ENCODE measurements around the gene GYG1. TPM values are rescaled to one million over a fixed set of nuclear protein-coding genes. Genes with fewer than 3 reads are reported as not detected.

GYG1 gene
- total and polyA plus RNA-seq, 2 donors from 2014 or later, result 31.3 to 37.9 TPM

GRCh38 chr3:148948913-148949657 is 42.3 kb upstream of the GYG1 start:
- H3K27me3 ChIP-seq (ENCODE audit: control insufficient read depth, insufficient read depth, low read length), result no peaks in the 10 kb centered on the region
- no peaks in the 10 kb centered on the region for H3K9me3 ChIP-seq (ENCODE audit: control insufficient read depth in 2 of 3, insufficient read depth in 1 of 3, low read length in 3 of 3)
- H3K4me3 ChIP-seq (ENCODE audit: low read length in 3 of 3), result no peak overlapping the region
- H3K9ac ChIP-seq (ENCODE audit: low read length in 3 of 3), result no peak overlapping the region
- intact Hi-C loops (cut with DNase I), result no loop called here
- no peaks in the 10 kb centered on the region for H3K36me3 ChIP-seq (ENCODE audit: control insufficient read depth in 2 of 3, insufficient read depth in 3 of 3, low read length in 3 of 3)
- H3K27ac ChIP-seq (ENCODE audit: low read depth in 2 of 2, low read length in 2 of 2), result no peak overlapping the region
- H3K4me1 ChIP-seq (ENCODE audit: control insufficient read depth in 2 of 3, insufficient read depth in 2 of 3, low read depth in 1 of 3, low read length in 3 of 3), result no peaks in the 10 kb centered on the region
- TF ChIP-seq, protein P1, sequence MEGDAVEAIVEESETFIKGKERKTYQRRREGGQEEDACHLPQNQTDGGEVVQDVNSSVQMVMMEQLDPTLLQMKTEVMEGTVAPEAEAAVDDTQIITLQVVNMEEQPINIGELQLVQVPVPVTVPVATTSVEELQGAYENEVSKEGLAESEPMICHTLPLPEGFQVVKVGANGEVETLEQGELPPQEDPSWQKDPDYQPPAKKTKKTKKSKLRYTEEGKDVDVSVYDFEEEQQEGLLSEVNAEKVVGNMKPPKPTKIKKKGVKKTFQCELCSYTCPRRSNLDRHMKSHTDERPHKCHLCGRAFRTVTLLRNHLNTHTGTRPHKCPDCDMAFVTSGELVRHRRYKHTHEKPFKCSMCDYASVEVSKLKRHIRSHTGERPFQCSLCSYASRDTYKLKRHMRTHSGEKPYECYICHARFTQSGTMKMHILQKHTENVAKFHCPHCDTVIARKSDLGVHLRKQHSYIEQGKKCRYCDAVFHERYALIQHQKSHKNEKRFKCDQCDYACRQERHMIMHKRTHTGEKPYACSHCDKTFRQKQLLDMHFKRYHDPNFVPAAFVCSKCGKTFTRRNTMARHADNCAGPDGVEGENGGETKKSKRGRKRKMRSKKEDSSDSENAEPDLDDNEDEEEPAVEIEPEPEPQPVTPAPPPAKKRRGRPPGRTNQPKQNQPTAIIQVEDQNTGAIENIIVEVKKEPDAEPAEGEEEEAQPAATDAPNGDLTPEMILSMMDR (IDR thresholded peaks at IDR 0.05; ENCODE audit: borderline replicate concordance, extremely low read depth, insufficient read depth), result no peak
- no peak for FAIRE-seq
- no peak for DNase-seq

DNA sequence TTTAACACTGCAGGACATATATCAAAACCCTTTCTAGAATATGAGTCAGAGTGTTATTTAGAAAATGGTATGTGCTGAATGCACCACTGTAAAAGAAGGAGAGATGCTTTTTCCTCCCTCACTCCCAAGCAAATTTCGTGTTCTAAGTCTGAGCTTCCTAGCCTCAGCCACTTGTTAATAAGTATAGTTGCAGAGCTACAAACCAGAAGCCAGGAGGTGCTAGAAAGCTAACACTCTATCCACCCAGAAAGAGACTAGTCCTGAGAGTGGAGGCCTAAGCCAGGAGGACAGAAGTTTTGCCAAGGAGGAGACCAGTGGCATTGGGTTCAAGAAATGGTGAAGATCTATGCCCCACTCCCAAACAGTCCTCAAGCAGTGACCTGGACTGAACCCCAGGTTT is 40.5 kb upstream of the GYG1 start:
- Histone ChIP-seq H3K9ac (ENCODE audit: low read length in 3 of 3) (no peak overlapping the region), H3K4me1 (ENCODE audit: control insufficient read depth in 2 of 3, insufficient read depth in 2 of 3, low read depth in 1 of 3, low read length in 3 of 3) (peaks cover 0 to 2% (median 2%) of the 10 kb centered on the region in 3 donors), H3K9me3 (ENCODE audit: control insufficient read depth in 2 of 3, insufficient read depth in 1 of 3, low read length in 3 of 3) (no peaks in the 10 kb centered on the region), H3K27ac (ENCODE audit: low read depth in 2 of 2, low read length in 2 of 2) (no peak overlapping the region), H3K36me3 (ENCODE audit: control insufficient read depth in 2 of 3, insufficient read depth in 3 of 3, low read length in 3 of 3) (no peaks in the 10 kb centered on the region), H3K27me3 (ENCODE audit: control insufficient read depth, insufficient read depth, low read length) (no peaks in the 10 kb centered on the region), H3K4me3 (ENCODE audit: low read length in 3 of 3) (no peak overlapping the region)
- TF ChIP-seq, protein P1 (IDR thresholded peaks at IDR 0.05; ENCODE audit: borderline replicate concordance, extremely low read depth, insufficient read depth), result no peak
- intact Hi-C loops (cut with DNase I), result loop anchor here (10.0 kb wide), 1 partner anchor 324 kb away; no protein-coding TSS in a partner anchor
- no peak for FAIRE-seq
- DNase-seq, result no peak

GRCh38 chr3:148951599-148952361 is 39.6 kb upstream of the GYG1 start:
- intact Hi-C loops (cut with DNase I), result loop anchor here (10.0 kb wide), 1 partner anchor 323 kb away; no protein-coding TSS in a partner anchor
- H3K27ac ChIP-seq (ENCODE audit: low read depth in 2 of 2, low read length in 2 of 2), result no peak overlapping the region
- no peaks in the 10 kb centered on the region for H3K36me3 ChIP-seq (ENCODE audit: control insufficient read depth in 2 of 3, insufficient read depth in 3 of 3, low read length in 3 of 3)

More at GRCh38 chr3:148951599-148952361, 39.6 kb upstream of the GYG1 start:
- FAIRE-seq, result no peak
- Histone ChIP-seq H3K9ac (ENCODE audit: low read length in 3 of 3) (no peak overlapping the region), H3K4me1 (ENCODE audit: control insufficient read depth in 2 of 3, insufficient read depth in 2 of 3, low read depth in 1 of 3, low read length in 3 of 3) (peaks cover 0 to 3% (median 3%) of the 10 kb centered on the region in 3 donors), H3K27me3 (ENCODE audit: control insufficient read depth, insufficient read depth, low read length) (no peaks in the 10 kb centered on the region), H3K4me3 (ENCODE audit: low read length in 3 of 3) (no peak overlapping the region), H3K9me3 (ENCODE audit: control insufficient read depth in 2 of 3, insufficient read depth in 1 of 3, low read length in 3 of 3) (no peaks in the 10 kb centered on the region)
- DNase-seq, result no peak
- TF ChIP-seq, protein P1 (IDR thresholded peaks at IDR 0.05; ENCODE audit: borderline replicate concordance, extremely low read depth, insufficient read depth), result no peak
